Stomach (tissue), 9 donors: Measurements from ENCODE around the gene CCDC88C. TPM values are rescaled to one million over a fixed set of nuclear protein-coding genes. Genes with fewer than 3 reads are reported as not detected.

Experiments
- DNase-seq, 2 donors: peaks; one replicate each; pipeline versions ENCODE4 v3.0.0 to v3.0.0-alpha.2; 2013 to 2019
- H3K27ac ChIP-seq, 5 donors: fragments of 200-600 bp in 4 of 5; sonication (generic) in 4 of 5; one replicate each; pipeline ENCODE4 v1.5.1; 2013 to 2019; ENCODE audit warnings: mild to moderate bottlenecking in 1 of 5, moderate library complexity in 1 of 5
- H3K27me3 ChIP-seq, 3 donors: fragments of 200-600 bp; sonication (generic); one replicate each; pipeline ENCODE4 v1.5.1; 2017 to 2019; ENCODE audit warnings: mixed run types in 1 of 3
- H3K36me3 ChIP-seq, 4 donors: fragments of 200-600 bp; sonication (generic); 1 replicate in 3 of 4; 2 replicates in 1 of 4; pipeline ENCODE4 v1.5.1; 2016 to 2019
- H3K4me1 ChIP-seq, 4 donors: fragments of 200-600 bp; sonication (generic); one replicate each; pipeline ENCODE4 v1.5.1; 2016 to 2019
- H3K4me3 ChIP-seq, 4 donors: fragments of 200-600 bp; sonication (generic) in 3 of 4; one replicate each; pipeline ENCODE4 v1.5.1; 2016 to 2019; ENCODE audit warnings: mild to moderate bottlenecking in 1 of 4
- H3K9me3 ChIP-seq, 4 donors: fragments of 200-600 bp; sonication (generic); one replicate each; pipeline ENCODE4 v1.5.1; 2016 to 2019
- CTCF ChIP-seq, 7 experiments: fragments of 450-650 bp in 4 of 7; fragments of 200-600 bp in 3 of 7; sonication (generic) in 3 of 7; IDR thresholded peaks; one replicate each; pipeline ENCODE4 v1.5.1; 2016 to 2019; ENCODE audit warnings: antibody characterized with exemption in 7 of 7, control low read depth in 2 of 7, mild to moderate bottlenecking in 1 of 7
- EP300 ChIP-seq: sonication (generic); formaldehyde crosslinking; IDR thresholded peaks from one replicate; pipeline ENCODE4 v1.6.1; 2017; ENCODE audit warnings: antibody characterized with exemption
- POLR2A ChIP-seq, 4 donors: fragments of 450-650 bp; IDR thresholded peaks; one replicate each; pipeline ENCODE4 v1.6.1; 2016; ENCODE audit warnings: antibody characterized with exemption in 4 of 4, control low read depth in 2 of 4, mild to moderate bottlenecking in 1 of 4, moderate library complexity in 1 of 4
- POLR2AphosphoS5 ChIP-seq, 3 donors: sonication (generic); formaldehyde crosslinking; IDR thresholded peaks; one replicate each; pipeline ENCODE4 v1.6.1; 2016; ENCODE audit warnings: antibody characterized with exemption in 3 of 3
- WGBS, 5 donors: extraction: QIAGEN DNeasy Blood & Tissue Kit in 3 of 5; methylation state at CpG; one replicate each; pipeline versions ENCODE4 v1.1.5 to v1.1.7; 2013 to 2018; 5-methylcytosine and 5-hydroxymethylcytosine counted together
- intact Hi-C: fragments of 100-400 bp; cut with DNase I; formaldehyde crosslinking; loops from one replicate; pipeline ENCODE4 v1.15.1; 2023; ENCODE audit warnings: low total_unique reads
- polyA plus RNA-seq, 3 donors: library from polyadenylated mRNA; stranded (reverse); fragments of 200-250 nt; gene quantifications; one replicate each; pipeline ENCODE4 v1.2.3, GENCODE V29; 2013
- total RNA-seq, 5 donors: library from RNA; depleted of rRNA; stranded (reverse); fragments of >200 nt; gene quantifications; one replicate each; pipeline versions ENCODE4 v1.1.0 to v1.2.3, GENCODE V29; 2014 to 2016
- donor health status: healthy with polysubstance abuse.
- donor health status: Bipolar disorder and iron deficiency.
- donor health status: healthy.

Gene CCDC88C
- total and polyA plus RNA-seq, 8 donors = 10.5 to 66.9 (median 22.3) TPM

- intact Hi-C loops = no loop called here
- peaks cover 2 to 17% (median 14%) of the 10 kb centered on the region in 4 donors for H3K36me3 ChIP-seq
- peaks cover 33 to 70% (median 63%) of the 10 kb centered on the region in 4 donors for H3K4me1 ChIP-seq
- TF ChIP-seq POLR2AphosphoS5 (IDR thresholded peaks at IDR 0.05) (no peak), POLR2A (IDR thresholded peaks at IDR 0.05) (no peak), CTCF (IDR thresholded peaks at IDR 0.05) (no peak), EP300 (no peak)
- no peaks in the 10 kb centered on the region for H3K9me3 ChIP-seq
- no peak overlapping the region for H3K4me3 ChIP-seq
- 88 to 96% (median 95%) methylated on average over 2 to 8 of the region's 8 CpGs for WGBS, 5 donors
- H3K27me3 ChIP-seq = no peaks in the 10 kb centered on the region
- no peak for DNase-seq
- peak overlapping the region in 3 of 5 donors; percentile 37 to 52 (median 48) for H3K27ac ChIP-seq
Observed at GRCh38 chr14:91406451-91406850, 11.2 kb downstream of the CCDC88C start.

- H3K36me3 ChIP-seq = peaks cover 2 to 17% (median 14%) of the 10 kb centered on the region in 4 donors
- peak overlapping the region in 4 of 5 donors; percentile 23 to 52 (median 42) for H3K27ac ChIP-seq
- H3K27me3 ChIP-seq = no peaks in the 10 kb centered on the region
- H3K4me1 ChIP-seq = peaks cover 36 to 70% (median 64%) of the 10 kb centered on the region in 4 donors
- WGBS, 5 donors = 28 to 52% (median 38%) methylated on average over 7 of the region's 7 CpGs
- H3K4me3 ChIP-seq = no peak overlapping the region
- no peak for TF ChIP-seq POLR2AphosphoS5 (IDR thresholded peaks at IDR 0.05)
- TF ChIP-seq CTCF (IDR thresholded peaks at IDR 0.05) = no peak
- no peak for TF ChIP-seq POLR2A (IDR thresholded peaks at IDR 0.05)
- TF ChIP-seq EP300 = no peak
- no peak for DNase-seq
- no peaks in the 10 kb centered on the region for H3K9me3 ChIP-seq
- intact Hi-C loops = no loop called here
Observed at GRCh38 chr14:91405724-91406435, 11.7 kb downstream of the CCDC88C start.

- Histone ChIP-seq H3K36me3 (peaks cover 2 to 17% (median 14%) of the 10 kb centered on the region in 4 donors), H3K4me1 (peaks cover 41 to 72% (median 65%) of the 10 kb centered on the region in 4 donors), H3K27me3 (no peaks in the 10 kb centered on the region), H3K9me3 (no peaks in the 10 kb centered on the region), H3K27ac (peak overlapping the region in 4 of 5 donors; percentile 23 to 52 (median 42)), H3K4me3 (no peak overlapping the region)
- no peak for TF ChIP-seq POLR2AphosphoS5 (IDR thresholded peaks at IDR 0.05)
- no peak for TF ChIP-seq EP300
- TF ChIP-seq POLR2A (IDR thresholded peaks at IDR 0.05) = no peak
- no peak for TF ChIP-seq CTCF (IDR thresholded peaks at IDR 0.05)
- intact Hi-C loops = no loop called here
- no peak for DNase-seq
- WGBS, 5 donors = 58 to 70% (median 65%) methylated on average over 13 to 14 of the region's 14 CpGs
Observed at GRCh38 chr14:91405241-91405721, 12.3 kb downstream of the CCDC88C start.

DNA sequence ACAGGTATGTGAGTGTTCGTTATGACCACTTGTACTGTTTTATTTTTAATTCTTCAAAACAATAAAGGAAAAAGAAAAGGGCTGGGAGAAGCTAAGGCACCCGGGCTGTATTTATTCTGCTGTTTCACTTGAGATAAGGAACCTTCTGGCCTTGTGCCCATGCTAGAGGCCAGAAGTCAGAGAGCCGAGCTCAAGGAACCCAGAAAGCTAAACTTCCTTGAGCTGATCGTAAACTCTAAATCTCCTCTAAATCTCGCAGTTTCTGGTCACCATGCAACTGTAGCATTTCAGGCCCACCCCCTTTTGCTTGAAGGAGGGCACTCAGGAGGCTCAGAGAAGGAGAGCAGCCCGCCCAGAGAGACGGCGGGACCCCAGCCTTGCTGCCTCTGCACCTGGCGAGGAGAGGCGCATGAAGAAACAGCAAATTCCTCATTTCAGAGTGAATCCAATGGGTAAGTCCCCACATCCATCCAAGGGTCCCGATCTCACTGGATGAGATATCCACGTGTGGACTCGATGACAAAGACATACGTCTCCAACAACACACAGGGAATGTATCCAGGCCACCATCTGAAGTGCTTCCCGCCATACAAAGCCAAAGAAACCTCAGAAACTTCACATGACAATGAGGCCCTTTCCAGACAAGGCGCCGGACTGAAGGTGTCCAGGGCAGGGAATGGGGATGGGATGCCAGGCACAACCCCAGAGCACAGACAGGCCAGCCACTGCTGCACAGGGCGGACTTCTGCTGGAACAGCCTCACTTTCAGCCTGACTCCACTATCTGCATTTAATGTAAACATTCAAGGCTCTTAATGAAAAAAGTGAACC is 14.6 kb downstream of the CCDC88C start:
- Histone ChIP-seq H3K9me3 (no peaks in the 10 kb centered on the region), H3K4me1 (peaks cover 64 to 85% (median 81%) of the 10 kb centered on the region in 4 donors), H3K27me3 (no peaks in the 10 kb centered on the region), H3K4me3 (peak overlapping the region in 2 of 4 donors; percentile 11 to 13), H3K36me3 (peaks cover 1 to 11% (median 9%) of the 10 kb centered on the region in 4 donors), H3K27ac (peak overlapping the region; percentile 81 to 93 (median 88))
- peak; percentile 82 to 92 for DNase-seq
- 20 to 37% (median 28%) methylated on average over 18 of the region's 18 CpGs for whole genome bisulfite sequencing, 5 donors
- intact Hi-C loops = no loop called here
- TF ChIP-seq EP300 (no peak), POLR2AphosphoS5 (IDR thresholded peaks at IDR 0.05) (peak in 1 of 3 donors; percentile 19)
